HFFc6 (cell line): ENCODE results near the gene CD8B. TPM values are rescaled to one million over a fixed set of nuclear protein-coding genes. Genes with fewer than 3 reads are reported as not detected.

Source experiments
- DNase-seq: peaks from one replicate; pipeline ENCODE4 v3.0.0-alpha.2; 2018
- H3K27ac Mint-ChIP-seq: 2 replicates; pipeline ENCODE4 v1.8.0; 2020; ENCODE audit warnings: mild to moderate bottlenecking, mixed read lengths
- H3K27me3 Mint-ChIP-seq: 2 replicates; pipeline ENCODE4 v1.8.0; 2021; ENCODE audit warnings: mild to moderate bottlenecking, moderate library complexity, mixed read lengths; ENCODE audit not compliant: insufficient read depth
- H3K36me3 Mint-ChIP-seq: 2 replicates; pipeline ENCODE4 v1.8.0; 2021; ENCODE audit warnings: low read depth, mixed read lengths
- H3K4me1 Mint-ChIP-seq: 2 replicates; pipeline ENCODE4 v1.8.0; 2020; ENCODE audit warnings: low read depth, mixed read lengths
- H3K4me3 Mint-ChIP-seq: 2 replicates; pipeline ENCODE4 v1.8.0; 2020; ENCODE audit warnings: mild to moderate bottlenecking, moderate library complexity, mixed read lengths
- H3K9me3 Mint-ChIP-seq: 2 replicates; pipeline ENCODE4 v1.8.0; 2020; ENCODE audit warnings: mild to moderate bottlenecking, mixed read lengths
- total RNA-seq, 6 experiments: library from RNA; stranded (reverse); fragmentation: NEBNext Ultra II Directional; extraction: Animal tissue kit (Norgen Biotek cat#: 25700); gene quantifications; 2 replicates in 1 of 6; 3 replicates in 5 of 6; pipeline ENCODE4 v1.2.3, GENCODE V29; 2021
- TF ChIP-seq, protein P1 (sequence below): fragments of 200-600 bp; sonication (generic); IDR thresholded peaks from 2 replicates; pipeline ENCODE4 v1.5.0; 2021; ENCODE audit warnings: antibody characterized with exemption, mild to moderate bottlenecking

Gene CD8B
- total RNA-seq, 6 experiments from 2014 or later: not detected

DNA sequence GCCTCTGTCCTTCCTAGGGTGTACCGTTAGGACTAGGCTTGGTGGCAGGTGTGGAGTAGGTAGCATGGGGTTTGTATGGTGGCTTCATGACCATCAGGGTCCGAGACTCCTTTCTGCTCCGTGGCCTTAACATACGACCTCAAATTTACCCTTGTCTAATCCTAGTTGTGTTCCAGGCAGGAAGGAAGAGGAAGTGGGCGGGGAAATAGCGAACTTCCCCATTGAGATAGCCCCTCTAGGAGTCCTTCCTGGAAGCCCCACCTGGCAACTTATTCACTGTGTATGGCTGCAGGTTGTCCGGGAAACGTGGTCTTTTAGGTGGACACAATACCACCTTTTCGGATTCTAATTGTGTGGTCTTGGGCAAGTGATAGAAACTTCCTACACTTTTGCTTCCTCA is 80.3 kb downstream of the CD8B start:
- Mint-ChIP-seq H3K27ac (no peak overlapping the region), H3K4me1 (no peaks in the 10 kb centered on the region), H3K27me3 (peaks cover 7% of the 10 kb centered on the region), H3K36me3 (no peaks in the 10 kb centered on the region), H3K9me3 (no peaks in the 10 kb centered on the region), H3K4me3 (no peak overlapping the region)
- TF ChIP-seq, protein P1, sequence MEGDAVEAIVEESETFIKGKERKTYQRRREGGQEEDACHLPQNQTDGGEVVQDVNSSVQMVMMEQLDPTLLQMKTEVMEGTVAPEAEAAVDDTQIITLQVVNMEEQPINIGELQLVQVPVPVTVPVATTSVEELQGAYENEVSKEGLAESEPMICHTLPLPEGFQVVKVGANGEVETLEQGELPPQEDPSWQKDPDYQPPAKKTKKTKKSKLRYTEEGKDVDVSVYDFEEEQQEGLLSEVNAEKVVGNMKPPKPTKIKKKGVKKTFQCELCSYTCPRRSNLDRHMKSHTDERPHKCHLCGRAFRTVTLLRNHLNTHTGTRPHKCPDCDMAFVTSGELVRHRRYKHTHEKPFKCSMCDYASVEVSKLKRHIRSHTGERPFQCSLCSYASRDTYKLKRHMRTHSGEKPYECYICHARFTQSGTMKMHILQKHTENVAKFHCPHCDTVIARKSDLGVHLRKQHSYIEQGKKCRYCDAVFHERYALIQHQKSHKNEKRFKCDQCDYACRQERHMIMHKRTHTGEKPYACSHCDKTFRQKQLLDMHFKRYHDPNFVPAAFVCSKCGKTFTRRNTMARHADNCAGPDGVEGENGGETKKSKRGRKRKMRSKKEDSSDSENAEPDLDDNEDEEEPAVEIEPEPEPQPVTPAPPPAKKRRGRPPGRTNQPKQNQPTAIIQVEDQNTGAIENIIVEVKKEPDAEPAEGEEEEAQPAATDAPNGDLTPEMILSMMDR: no peak
- no peak for DNase-seq

DNA sequence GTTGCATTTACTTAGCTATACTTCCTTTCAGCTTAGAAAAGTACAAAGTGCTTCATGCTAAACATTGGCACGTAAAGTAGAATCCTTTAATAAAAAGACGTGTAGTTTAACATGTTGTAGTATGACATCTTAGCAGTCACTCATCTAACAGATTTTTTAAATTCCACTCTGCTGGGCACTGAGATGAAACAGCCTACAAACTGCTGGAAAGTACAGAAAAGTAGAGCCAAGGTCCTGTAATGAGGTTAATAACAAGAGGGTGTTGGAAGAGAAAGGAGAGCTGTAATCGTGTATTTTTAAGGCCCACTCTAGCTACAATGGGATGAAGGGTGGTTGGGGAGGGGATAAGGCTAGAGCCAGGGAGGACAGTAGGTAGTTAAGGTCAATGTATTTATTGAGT is 81.7 kb downstream of the CD8B start:
- no peaks in the 10 kb centered on the region for H3K36me3 Mint-ChIP-seq
- no peak overlapping the region for H3K27ac Mint-ChIP-seq

DNA sequence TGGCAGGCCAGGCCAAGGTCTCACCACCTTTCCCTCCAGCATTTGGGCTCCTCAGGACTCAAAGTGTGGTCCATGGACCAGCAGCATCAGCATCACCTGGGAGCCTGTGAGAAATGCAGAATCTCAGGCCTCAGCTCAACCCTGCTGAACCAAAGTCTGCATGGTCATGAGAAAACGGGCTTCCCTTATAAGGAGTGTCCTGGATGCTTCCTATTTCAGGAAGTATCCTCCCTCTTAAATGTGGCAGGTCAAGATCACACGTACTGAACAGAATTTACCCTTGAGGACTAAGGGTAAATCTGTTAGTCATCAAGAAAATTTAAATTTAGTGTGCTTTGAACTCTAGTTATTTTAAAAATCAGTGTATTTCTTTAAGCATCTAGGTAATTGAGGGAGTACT is 82.7 kb downstream of the CD8B start:
- Mint-ChIP-seq H3K27me3 (no peaks in the 10 kb centered on the region; the same call in 1 of the 2 replicates), H3K9me3 (no peaks in the 10 kb centered on the region), H3K4me1 (no peaks in the 10 kb centered on the region), H3K4me3 (no peak overlapping the region), H3K36me3 (no peaks in the 10 kb centered on the region; the same call in 1 of the 2 replicates), H3K27ac (no peak overlapping the region)
- TF ChIP-seq, protein P1: no peak
- DNase-seq: no peak

More for the DNA sequence above, 81.7 kb downstream of the CD8B start:
- no peak overlapping the region for H3K4me3 Mint-ChIP-seq
- peaks cover 3% of the 10 kb centered on the region for H3K27me3 Mint-ChIP-seq
- DNase-seq: no peak
- TF ChIP-seq, protein P1: no peak
- H3K9me3 Mint-ChIP-seq: no peaks in the 10 kb centered on the region
- H3K4me1 Mint-ChIP-seq: no peaks in the 10 kb centered on the region

DNA sequence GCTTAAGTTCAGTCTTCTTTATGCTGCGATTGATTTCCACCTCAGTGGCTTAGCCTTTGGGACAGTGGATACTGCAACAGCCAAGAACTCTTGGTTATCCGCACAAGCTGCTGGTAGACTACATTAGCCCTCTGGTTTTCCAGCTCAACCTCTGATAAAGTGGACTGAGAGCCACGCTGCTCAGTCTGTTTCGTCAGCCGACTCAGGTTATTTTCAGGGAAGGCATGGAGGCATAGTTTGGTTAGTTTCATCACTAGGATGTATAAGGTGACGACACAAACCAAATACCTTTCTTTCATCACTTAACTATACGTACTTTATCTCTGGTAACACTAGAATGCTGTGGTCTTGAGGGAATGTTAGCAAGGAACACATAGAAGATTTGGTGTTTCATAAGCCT is 85.2 kb downstream of the CD8B start:
- DNase-seq: no peak
- no peak overlapping the region for H3K27ac Mint-ChIP-seq
- H3K27me3 Mint-ChIP-seq: no peaks in the 10 kb centered on the region; the same call in 1 of the 2 replicates
- no peaks in the 10 kb centered on the region; the same call in 1 of the 2 replicates for H3K36me3 Mint-ChIP-seq
- no peaks in the 10 kb centered on the region for H3K9me3 Mint-ChIP-seq
- H3K4me1 Mint-ChIP-seq: no peaks in the 10 kb centered on the region
- TF ChIP-seq, protein P1: no peak
- no peak overlapping the region for H3K4me3 Mint-ChIP-seq

DNA sequence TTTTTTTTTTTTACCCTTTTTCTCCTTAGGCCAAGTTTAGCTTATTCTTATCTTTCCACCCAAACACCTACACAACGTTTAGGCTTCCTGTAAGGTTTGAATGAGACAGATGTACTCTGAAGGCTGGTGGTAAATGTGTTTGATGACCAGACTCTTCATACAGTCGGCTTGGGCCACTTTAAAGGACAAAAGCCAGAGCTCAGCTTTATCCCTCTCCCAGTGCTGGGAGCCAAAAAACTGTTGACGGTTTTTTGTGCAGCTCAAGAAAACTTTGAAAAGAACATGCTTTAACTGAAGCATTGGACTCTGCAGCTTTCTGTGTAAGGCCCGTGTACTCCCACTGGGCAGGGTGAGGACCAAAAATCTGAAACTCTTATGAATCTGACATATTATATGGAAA is 86.3 kb downstream of the CD8B start:
- Mint-ChIP-seq H3K4me3 (no peak overlapping the region), H3K9me3 (no peaks in the 10 kb centered on the region)

More for the DNA sequence above, 86.3 kb downstream of the CD8B start:
- no peaks in the 10 kb centered on the region; the same call in 1 of the 2 replicates for H3K27me3 Mint-ChIP-seq
- H3K4me1 Mint-ChIP-seq: no peaks in the 10 kb centered on the region
- H3K36me3 Mint-ChIP-seq: no peaks in the 10 kb centered on the region; the same call in 1 of the 2 replicates
- DNase-seq: no peak
- no peak overlapping the region for H3K27ac Mint-ChIP-seq
- TF ChIP-seq, protein P1: no peak
